Activated naive CD4-positive, alpha-beta T cell treated with anti-CD3 and anti-CD28 coated beads, Interleukin-2, amount 10 ng/mL, durations not matched to agents 5 hours and 36 hours (primary cell): ENCODE data around the gene OR5C1. TPM values are rescaled to one million over a fixed set of nuclear protein-coding genes. Genes with fewer than 3 reads are reported as not detected.

Experiments
- total RNA-seq, 2 experiments: library from RNA; stranded (reverse); gene quantifications; one replicate each; pipeline ENCODE4 v1.2.3, GENCODE V29; 2021

OR5C1 gene
- total RNA-seq = not detected

DNA sequence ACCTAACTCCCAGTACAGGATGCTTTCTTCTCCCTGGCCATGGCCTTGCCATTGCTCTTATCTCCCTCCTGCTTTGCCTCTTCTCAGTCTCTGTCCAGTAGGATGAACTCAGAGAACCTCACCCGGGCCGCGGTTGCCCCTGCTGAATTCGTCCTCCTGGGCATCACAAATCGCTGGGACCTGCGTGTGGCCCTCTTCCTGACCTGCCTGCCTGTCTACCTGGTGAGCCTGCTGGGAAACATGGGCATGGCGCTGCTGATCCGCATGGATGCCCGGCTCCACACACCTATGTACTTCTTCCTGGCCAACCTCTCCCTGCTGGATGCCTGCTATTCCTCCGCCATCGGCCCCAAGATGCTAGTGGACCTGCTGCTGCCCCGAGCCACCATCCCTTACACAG lies at the start of gene OR5C1:
OR5C1 (plus strand) TSS at position 103 of the 400 bp plus-strand sequence; CDS start at position 103, 0 bp downstream.

DNA sequence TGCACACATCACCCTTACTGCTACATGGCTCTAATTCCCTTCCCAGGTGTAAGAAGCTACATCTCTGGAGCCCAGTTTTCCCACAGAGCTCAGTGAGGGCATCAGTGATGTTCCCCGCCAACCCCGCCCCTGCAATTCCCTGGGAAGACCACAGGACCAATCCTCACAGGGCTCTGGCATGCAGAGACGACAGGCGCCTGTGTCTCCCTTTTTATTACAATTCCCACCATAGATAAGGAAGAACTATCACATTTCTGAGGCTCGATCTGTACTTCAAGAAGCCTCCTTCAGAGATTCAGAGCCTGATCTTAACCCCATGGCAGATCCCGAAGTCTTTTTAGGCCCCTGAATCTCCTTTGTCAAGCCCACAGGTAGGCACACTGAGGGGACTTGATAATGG lies 46.7 kb upstream of the OR5C1 start, which contains the start of gene OR1L6:
OR1L6 (plus strand) TSS at position 301 of the 400 bp plus-strand sequence. CDS start 7,545 bp downstream, outside the sequence.

GRCh38 chr9:122800066-122801060 lies 11.6 kb downstream of the OR5C1 start, which contains the start of gene OR1K1:
Gene OR1K1 (plus strand): TSS chr9:122800123. CDS start chr9:122800123, 0 bp downstream.

Other genes starting within 250 kb of the OR5C1 start
- gene OR1N2, start 235.8 kb upstream of the OR5C1 start, total RNA-seq = not detected
- gene OR1L8, start 205.5 kb upstream of the OR5C1 start, total RNA-seq = not detected
- not detected for gene OR1Q1, start 174.2 kb upstream of the OR5C1 start, total RNA-seq
- gene OR1B1, start 131.3 kb upstream of the OR5C1 start, total RNA-seq = not detected
- gene OR1L1, start 127.2 kb upstream of the OR5C1 start, total RNA-seq = not detected
- gene OR1L3, start 113.8 kb upstream of the OR5C1 start, total RNA-seq = not detected
- not detected for gene OR1L4, start 64.9 kb upstream of the OR5C1 start, total RNA-seq
- gene OR1L6, start 46.6 kb upstream of the OR5C1 start, total RNA-seq = not detected
- not detected for gene OR1K1, start 11.2 kb downstream of the OR5C1 start, total RNA-seq
- gene PDCL, start 39.7 kb downstream of the OR5C1 start, total RNA-seq = 10 to 100 TPM; 23.0 to 25.4 TPM
- gene RC3H2, start 116.4 kb downstream of the OR5C1 start, total RNA-seq = 10 to 100 TPM; 43.2 to 45.0 TPM
- gene ZBTB6, start 124.4 kb downstream of the OR5C1 start, total RNA-seq = 10 to 100 TPM; 11.4 to 12.2 TPM
- 1 to 10 TPM; 8.1 to 8.8 TPM for gene ZBTB26, start 142.6 kb downstream of the OR5C1 start, total RNA-seq
- gene RABGAP1, start 152.1 kb downstream of the OR5C1 start, total RNA-seq = 10 to 100 TPM; 29.8 to 32.6 TPM
- gene GPR21, start 244.7 kb downstream of the OR5C1 start, total RNA-seq = 1 to 10 TPM in 1 of 2 experiments, under 1 TPM in 1; 0.78 to 1.3 TPM